GM12865 (cell line): ENCODE results near the gene SEH1L.

Experiments used
- DNase-seq: peaks from one replicate; pipeline ENCODE4 v3.0.0; 2010; ENCODE audit warnings: low read depth
- H3K4me3 ChIP-seq: 2 replicates; pipeline ENCODE4 v1.5.1; 2011; ENCODE audit warnings: mild to moderate bottlenecking, low read depth, low read length, control low read depth
- TF ChIP-seq, protein P1 (sequence below): IDR thresholded peaks from 2 replicates; pipeline ENCODE4 v1.5.1; 2011; ENCODE audit warnings: low read length, control low read depth, low read depth, inconsistent platforms; ENCODE audit not compliant: insufficient read depth; ENCODE audit errors: missing control alignments

Gene SEH1L

DNA sequence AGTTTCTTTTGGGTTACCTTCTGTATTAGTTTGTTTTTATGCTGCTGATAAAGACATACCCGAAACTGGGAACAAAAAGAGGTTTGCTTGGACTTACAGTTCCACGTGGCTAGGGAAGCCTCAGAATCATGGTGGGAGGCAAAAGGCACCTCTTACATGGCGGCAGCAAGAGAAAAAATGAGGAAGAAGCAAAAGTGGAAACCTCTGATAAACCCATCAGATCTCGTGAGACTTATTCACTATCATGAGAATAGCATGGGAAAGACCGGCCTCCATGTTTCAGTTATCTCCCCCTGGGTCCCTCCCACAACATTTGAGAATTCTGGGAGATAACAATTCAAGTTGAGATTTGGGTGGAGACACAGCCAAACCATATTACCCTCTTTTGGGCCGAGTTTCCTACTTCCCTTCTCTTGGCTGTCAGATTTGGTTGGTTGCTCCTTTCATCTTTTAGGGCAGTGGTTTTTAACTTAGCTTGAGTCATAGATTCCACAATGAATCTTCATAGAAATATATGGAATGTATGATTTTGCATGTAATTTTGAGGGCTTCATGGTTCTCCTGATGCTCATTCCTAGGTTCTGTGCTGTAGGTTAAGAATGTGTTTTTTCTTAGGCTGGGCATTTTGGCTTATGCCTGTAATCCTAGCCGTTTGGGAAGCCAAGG is 87.6 kb downstream of the SEH1L start:
- TF ChIP-seq, protein P1, sequence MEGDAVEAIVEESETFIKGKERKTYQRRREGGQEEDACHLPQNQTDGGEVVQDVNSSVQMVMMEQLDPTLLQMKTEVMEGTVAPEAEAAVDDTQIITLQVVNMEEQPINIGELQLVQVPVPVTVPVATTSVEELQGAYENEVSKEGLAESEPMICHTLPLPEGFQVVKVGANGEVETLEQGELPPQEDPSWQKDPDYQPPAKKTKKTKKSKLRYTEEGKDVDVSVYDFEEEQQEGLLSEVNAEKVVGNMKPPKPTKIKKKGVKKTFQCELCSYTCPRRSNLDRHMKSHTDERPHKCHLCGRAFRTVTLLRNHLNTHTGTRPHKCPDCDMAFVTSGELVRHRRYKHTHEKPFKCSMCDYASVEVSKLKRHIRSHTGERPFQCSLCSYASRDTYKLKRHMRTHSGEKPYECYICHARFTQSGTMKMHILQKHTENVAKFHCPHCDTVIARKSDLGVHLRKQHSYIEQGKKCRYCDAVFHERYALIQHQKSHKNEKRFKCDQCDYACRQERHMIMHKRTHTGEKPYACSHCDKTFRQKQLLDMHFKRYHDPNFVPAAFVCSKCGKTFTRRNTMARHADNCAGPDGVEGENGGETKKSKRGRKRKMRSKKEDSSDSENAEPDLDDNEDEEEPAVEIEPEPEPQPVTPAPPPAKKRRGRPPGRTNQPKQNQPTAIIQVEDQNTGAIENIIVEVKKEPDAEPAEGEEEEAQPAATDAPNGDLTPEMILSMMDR, result no peak
- DNase-seq, result no peak
- H3K4me3 ChIP-seq, result no peak overlapping the region

DNA sequence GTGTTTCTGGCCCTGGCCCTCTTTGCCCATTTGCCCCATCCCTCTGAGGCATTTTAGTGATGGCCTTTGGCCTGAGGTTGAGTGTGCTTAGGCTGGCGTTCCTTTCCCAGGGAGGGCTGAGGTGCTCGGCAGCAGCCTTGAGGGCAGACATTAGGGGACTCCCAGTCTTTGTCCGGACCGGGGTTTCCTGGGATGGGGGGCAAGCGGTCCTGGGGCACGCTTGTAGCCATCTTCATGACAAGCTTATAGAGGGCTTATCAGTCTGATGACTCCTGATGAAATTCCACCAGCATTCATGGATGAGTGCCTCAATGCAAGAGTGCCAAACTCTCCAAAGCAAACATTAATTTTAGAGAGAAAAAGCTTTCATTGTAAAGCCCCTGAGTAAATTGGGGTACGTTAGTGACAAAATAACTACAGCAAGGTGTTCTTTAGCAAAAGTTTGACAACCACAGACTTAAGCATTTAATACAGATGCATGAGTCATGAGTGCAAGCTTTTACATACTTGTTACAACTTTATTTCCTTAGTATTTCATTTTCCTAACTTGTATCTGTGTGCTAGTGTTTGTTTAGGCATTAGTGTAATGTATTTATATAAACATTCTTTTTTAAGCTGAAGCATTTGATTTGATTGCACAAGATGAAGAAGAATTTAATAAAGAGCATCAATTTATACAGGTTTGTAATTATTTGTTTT is 89.0 kb downstream of the SEH1L start:
- DNase-seq, result no peak
- TF ChIP-seq, protein P1, result no peak
- H3K4me3 ChIP-seq, result no peak overlapping the region
